ENCODE data around the gene IL27RA.
"Not testable (repeated sequence)": the region's sequence is repeated elsewhere in the genome, so short reads cannot be mapped to it uniquely, and the experiment has no call there.

The IL27RA gene

DNA sequence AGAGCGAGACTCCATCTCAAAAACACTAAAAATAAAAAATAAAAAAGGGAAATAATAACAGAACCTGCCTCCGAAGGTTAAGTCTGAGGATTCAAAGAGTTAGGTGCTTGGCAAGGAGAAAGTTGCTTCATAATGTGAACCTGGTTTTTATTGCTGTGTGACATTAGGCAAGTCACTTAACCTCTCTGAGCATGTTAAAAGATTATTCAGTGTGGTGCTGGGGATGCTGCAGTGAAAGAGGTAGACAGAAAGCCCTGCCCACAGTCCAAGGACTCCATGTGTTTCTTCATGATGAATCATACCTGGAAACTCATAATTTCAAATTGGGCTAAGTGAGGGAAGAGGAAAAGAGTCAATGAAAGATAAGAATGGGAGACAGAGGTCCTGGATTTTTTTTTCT is 2.4 kb downstream of the IL27RA start:
- DNase-seq: no peak

DNA sequence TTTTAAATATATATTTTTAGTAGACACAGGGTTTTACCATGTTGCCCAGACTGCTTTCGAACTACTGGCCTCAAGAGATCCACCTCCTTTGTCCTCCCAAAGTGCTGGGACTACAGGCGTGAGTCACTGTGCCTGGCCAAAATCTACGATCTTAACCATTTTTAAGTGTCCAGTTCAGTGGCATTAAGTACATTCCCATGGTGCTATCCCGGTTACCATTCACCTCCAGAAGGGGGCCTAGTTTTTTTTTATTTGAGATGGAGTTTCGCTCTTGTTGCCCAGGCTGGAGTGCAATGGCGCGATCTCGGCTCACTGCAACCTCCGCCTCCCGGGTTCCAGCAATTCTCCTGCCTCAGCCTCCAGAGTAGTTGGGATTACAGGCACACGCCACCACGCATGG is 3.6 kb downstream of the IL27RA start:
- not testable (repeated sequence) for DNase-seq

DNA sequence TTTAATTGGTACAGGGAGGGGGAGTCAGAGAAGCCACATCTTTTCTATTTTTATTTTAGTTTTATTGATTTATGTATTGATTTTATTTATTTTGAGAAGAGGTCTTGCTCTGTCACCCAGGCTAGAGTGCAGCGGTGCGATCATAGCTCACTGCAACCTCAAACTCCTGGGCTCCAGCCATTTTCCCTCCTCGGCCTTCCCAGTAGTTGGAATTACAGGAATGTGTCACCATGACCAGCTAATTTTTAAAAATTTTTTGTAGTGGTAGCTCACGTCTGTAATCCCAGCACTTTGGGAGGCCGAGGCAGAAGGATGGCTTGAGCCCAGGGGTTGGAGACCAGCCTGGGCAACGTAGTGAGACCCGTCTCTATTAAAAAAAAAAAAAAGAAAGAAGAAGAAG is 4.1 kb downstream of the IL27RA start:
- no peak for DNase-seq

DNA sequence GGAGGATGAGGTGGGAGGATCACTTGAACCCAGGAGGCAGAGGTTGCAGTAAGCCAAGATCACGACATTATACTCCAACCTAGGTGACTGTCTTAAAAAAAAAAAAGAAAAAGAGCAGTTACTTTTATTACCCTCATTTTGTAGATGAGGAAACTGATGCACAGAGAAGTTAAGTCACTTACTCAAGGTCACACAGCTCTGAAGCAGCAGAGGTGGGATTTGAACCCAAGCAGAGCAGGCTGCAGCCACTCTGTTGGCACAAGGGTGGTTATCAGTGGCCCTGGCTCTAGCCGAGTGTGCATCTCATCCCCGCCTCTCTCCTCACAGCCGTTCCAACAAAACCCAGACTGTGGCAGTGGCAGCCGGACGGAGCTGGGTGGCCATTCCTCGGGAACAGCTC is 7.6 kb downstream of the IL27RA start:
- no peak for DNase-seq

DNA sequence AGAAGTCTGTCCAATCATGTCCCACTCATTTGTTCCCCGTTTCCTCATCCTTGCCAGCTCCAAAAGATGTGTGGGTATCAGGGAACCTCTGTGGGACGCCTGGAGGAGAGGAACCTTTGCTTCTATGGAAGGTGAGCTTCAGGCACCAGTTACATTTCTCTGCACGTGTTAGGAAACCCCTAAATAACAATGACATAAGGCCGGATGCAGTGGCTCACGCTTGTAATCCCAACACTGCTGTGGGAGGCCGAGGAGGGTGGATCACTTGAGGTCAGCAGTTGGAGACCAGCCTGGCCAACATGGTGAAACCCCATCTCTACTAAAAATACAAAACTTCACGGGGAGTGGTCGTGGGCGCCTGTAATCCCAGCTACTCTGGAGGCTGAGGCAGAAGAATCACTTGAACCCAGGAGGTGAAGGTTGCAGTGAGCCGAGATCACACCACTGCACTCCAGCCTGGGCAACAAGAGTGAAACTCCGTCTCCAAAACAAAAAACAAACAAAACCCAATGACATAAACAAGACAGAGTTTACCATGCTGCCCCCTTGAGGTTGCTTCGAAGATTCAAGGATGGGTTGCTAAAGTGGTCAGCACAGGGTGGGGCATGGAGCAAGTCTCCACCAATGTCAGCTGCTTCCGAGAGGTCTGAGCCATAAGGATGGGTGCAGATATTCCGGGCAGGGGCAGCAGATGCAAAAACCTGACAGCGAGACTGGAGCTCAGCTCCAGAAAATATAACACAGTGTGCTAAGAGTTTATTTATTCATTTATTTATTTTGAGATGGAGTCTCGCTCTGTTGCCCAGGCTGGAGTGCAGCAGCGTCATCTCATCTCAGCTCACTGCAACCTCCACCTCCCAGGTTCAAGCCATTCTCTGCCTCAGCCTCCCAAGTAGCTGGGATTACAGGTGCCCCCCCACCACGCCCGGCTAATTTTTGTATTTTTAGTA is 11.4 kb downstream of the IL27RA start:
- DNase-seq: peak; percentile 60

DNA sequence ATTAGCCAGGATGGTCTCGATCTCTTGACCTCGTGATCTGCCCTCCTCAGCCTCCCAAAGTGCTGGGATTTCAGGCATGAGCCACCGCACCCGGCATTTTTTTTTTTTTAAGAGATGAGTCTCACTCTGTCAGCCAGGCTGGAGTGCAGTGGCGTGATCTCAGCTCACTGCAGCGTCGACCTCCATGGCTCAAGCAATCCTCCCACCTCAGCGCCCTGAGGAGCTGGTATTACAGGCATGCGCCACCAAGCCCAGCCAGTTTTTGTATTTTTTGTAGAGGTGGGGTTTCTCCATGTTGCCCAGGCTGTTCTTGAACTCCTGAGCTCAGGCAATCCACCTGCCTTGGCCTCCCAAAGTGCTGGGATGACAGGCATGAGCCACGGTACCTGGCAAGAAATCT is 16.3 kb downstream of the IL27RA start:
- DNase-seq: not testable (repeated sequence)

DNA sequence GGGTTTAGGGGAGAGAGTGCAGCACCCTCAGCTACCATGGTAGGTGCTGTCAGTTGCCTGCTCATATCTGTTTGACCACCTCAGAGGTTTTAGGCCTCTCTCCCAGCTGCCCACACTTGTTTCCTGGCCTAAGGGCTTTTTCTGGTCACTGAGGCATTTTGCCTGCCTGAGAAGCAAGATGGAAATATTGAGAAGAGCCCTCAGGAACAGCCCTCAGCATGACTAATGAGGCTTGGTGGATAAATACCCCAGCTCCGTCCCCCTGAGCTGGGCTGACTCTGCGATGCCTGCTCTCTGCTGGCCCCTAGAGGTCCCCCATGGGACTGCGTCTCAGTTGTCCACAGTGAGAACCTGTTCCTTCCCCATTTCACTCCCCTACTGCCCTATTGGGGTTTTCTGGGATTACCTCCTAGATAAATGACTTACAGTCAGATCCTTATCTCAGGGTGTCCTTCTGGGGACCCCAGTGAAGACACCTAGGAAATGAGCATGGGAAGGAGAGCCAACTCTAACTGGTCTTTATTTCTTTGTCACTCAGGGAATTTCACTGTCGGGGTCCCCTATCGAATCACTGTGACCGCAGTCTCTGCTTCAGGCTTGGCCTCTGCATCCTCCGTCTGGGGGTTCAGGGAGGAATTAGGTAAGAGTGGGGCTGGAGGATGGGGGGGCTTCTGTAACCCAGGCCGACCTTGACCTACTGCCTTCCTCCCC is 17.0 kb downstream of the IL27RA start:
- peak; percentile 68 for DNase-seq

DNA sequence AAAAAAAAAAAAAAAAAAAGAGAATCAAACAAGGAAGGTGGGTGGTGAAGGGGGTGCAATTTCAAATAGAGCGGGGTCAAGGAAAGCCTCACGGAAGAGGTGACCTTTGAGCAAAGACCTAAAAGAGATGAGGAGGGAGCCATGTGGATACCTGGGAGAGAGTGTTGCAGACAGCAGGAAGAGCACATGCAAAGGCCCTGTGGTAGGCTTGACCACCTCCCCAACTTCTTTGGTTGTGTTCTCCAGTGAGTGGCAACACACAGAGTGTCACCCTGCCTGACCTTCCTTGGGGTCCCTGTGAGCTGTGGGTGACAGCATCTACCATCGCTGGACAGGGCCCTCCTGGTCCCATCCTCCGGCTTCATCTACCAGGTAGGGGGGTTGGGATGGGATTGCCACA is 18.9 kb downstream of the IL27RA start:
- no peak for DNase-seq

DNA sequence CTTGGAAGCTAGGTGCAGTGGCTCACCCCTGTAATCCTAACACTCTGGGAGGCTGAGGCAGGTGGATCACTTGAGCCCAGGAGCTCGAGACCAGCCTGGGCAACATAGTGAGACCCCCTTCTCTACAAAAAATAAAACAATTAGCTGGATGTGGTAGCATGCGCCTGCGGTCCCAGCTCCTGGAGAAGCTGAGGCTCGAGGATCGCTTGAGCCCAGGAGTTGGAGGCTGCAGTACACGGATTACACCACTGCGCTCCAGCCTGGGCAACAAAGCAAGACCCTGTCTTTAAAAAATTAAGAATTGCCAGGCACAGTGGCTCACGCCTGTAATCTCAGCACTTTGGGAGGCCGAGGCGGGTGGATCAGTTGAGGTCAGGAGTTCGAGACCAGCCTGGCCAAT is 19.4 kb downstream of the IL27RA start:
- not testable (repeated sequence) for DNase-seq

DNA sequence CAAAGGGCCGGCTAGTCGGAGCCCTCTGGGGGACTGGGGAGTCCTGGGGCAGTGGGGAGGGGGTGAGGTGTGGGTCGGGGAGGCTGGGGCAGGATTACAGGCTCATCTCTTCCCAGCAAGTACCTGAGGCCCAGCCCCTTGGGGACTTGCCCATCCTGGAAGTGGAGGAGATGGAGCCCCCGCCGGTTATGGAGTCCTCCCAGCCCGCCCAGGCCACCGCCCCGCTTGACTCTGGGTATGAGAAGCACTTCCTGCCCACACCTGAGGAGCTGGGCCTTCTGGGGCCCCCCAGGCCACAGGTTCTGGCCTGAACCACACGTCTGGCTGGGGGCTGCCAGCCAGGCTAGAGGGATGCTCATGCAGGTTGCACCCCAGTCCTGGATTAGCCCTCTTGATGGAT is 20.4 kb downstream of the IL27RA start:
- DNase-seq: no peak

DNA sequence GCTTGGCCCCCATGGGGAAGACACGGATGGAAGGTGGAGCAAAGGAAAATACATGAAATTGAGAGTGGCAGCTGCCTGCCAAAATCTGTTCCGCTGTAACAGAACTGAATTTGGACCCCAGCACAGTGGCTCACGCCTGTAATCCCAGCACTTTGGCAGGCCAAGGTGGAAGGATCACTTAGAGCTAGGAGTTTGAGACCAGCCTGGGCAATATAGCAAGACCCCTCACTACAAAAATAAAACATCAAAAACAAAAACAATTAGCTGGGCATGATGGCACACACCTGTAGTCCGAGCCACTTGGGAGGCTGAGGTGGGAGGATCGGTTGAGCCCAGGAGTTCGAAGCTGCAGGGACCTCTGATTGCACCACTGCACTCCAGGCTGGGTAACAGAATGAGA is 20.9 kb downstream of the IL27RA start:
- no peak for DNase-seq

DNA sequence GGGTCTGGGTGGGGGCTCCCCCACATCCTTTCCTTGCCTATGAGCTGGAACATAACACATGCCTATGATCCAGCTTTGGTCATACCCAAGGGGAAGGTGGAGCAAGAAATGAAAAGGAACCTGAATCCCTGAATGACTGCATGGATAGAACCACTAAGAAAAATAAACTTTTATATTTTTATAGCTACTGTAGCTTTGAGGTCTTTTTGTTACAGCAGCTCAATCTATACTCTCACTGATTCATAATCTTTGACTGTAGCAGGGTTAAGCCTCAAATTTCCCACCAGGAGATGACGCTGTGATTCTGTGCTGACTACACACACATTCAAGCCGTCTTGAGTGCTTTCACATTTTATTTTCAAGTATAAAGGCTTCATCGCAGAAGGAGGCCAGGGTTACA is 21.5 kb downstream of the IL27RA start:
- DNase-seq: no peak

DNA sequence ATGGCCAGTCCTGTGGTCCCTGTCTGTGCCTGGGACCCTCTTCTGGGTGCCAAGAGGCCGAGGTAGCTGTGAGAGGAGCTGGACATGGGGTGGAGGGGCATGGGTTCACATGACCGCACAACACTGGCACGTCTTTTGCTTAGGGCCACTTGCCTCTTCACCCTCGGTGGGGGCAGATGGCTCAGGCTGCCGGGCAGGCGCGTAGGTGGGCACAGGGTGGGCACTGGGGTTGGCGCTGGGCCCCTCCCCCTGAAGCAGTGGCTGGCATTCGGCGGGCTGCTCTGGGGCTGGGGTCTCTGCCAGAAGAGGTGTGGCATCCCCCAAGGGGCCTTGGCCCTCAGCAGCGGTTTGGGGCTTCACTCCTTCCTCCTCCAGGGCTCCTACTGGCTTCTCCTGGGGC is 21.9 kb downstream of the IL27RA start:
- DNase-seq: no peak

DNA sequence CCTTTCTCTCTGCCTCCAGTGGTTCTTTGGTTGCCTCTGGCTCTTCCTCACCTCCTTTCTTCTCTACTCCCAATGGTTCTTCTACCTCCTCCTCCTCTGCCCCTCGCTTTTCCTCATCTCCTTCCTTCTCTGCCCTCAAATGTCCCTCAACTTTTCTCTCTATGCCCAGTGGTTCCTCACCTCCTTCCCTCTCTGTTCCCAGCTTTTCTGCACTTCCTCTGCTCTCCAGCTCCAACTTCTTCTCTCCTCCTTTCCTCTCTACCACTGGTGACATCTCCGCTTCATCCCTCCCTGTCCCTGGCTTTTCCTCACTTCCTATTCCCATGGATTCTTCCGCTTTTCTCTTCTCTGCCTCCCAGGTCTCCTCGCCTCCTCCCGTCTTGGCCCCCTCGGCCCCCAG is 22.5 kb downstream of the IL27RA start:
- DNase-seq: no peak

DNA sequence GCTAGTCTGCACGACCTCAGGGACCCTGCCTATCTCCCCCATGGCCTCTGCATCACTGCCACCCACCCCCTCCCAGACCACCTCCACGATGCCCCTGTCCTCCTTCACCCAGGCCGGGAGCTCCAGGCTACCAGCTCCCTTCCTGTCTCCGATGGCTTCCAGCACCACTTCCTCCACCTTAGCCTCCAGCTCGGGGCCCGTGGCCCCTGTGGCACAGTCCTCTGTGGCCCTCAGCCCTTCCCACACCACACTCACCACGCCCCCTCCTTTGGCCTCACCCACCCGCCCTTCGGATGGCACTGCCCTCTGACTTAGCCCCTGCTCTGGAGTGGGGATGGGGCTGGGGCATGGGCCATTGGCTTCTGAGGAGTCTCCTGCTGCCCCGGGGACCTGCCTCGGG is 23.2 kb downstream of the IL27RA start:
- DNase-seq: no peak

DNA sequence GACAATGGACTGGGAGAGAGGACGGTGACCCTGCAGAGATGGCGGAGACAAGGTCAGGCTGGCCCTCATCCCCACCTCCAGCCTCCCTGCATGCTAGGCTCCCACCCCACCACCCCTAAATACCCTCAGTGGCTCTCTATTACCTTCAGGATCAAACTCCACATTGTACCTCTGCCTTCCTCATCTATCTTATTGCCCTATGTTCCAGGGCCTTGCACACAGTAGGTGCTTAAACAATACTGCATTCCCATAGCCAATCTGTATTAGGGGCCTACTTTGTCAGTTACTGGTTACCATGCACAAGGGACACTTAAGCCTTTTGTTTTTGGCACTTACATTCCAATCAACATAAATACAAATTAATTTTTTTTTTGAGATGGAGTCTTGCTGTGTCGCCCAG is 23.8 kb downstream of the IL27RA start:
- DNase-seq: no peak

DNA sequence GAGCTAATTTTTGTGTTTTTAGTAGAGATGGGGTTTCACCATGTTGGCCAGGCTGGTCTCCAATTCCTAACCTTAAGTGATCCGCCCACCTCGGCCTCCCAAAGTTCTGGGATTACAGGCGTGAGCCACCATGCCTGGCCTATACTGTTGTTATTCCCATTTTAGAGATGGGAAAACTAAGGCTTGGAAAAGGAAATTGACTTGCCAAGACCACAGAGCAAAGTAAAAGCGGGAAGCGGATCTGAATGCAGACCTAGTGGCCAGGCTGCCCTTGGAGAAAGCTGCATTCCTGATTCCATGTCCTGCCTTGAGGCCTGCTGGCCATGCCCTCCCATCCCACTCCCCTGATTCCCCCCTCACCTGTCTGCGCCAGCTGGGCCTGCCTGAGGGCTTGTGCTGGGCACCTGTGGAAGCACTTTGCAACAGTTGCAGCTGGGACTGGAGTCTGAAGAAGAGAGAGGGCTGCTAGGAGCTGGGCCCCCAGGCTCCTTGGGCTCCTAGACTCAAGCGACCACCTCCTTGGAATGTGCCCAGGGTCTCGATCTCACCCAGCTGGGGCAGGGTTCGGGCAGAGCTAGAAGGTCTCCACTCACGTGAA is 24.6 kb downstream of the IL27RA start:
- no peak for DNase-seq

DNA sequence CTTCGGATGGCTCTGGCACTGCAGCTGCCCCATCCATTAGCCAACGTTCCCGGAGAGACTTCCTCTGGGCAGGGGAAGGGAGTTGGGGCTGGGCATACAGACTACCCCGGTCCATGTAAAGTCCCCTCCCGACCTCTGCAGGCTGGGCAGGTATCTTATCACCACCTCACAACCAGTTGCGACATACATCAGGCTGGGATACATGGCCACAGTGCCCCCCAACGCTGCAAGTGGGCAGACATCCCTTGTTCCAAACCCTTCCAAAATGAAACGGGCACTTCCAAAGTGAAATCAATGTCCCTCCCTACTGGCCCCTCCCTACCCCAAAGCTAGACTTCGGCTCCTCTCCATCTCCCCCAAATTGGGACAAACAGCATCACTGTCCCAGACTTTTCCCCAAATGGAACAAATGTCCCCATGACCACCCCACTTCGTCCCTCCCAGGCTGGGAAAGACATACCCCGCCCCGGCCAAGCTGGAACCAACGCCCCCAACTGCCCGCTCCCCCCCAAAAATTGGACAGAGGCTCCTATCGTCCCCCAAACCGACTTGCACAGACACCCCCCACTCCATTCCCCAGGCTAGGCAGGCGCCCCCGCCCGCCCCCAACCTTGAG is 25.3 kb downstream of the IL27RA start:
- DNase-seq: no peak

DNA sequence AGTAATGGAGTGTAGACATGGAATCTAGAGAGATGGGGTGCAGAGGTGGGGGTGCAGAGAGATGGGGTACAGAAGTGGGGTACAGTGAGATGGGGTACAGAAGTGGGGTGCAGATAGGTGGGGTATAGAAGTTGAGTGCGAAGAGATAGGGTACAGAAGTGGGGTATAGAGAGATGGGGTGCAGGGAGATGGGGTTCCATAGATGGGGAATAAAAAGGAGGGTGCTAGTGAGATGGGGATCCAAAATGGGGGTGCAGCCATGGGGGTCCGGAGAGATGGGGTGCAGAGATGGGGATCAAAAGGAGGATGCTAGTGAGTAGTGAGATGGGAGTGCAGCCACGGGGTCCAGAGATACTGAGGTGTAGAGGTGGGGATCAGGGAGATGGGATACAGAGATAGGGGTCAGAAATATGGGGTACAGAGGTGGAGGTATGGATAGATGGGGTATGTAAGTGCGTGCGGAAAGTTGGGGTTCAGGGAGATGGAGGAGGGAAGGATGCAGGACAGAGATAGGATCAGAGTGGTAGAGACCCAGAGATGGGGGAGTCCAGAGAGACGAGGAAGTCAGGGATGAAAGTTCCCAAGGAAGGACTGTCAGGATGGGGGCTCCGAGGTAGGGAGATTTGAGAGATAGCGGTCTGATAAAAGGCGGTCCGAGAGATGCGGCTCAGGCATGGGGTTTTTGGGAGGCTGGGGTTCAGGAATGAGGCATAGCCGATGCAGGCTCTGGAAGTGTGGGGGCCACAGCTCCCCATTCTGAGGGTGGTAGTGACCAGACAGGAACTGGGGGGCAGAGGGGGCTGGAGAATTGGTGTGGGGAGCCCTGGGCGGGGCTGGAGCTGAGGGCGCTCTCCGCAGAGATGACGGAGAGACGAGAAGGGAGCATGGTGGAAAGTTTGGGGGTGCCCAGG is 26.9 kb downstream of the IL27RA start:
- DNase-seq: no peak

DNA sequence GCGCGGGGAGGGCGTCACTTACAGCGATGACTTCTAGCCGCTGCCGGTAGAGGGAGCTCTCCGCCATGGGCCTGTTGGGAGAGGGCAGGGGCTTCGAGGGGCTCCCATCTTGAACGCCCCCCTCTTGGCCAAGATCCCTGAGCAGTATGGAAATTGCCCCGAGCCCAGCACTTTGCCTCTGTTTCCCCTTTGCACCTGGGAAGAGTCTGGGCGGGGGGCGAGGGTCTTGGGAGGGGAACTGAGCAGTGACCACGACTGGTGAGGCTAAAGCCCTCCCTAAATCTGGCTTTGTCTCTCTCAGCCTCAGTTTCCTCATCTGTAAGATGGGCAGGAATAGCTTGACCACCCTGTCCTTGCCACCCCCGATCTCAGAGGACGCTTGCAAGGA is 27.5 kb downstream of the IL27RA start:
- peak; percentile 46 for DNase-seq

DNA sequence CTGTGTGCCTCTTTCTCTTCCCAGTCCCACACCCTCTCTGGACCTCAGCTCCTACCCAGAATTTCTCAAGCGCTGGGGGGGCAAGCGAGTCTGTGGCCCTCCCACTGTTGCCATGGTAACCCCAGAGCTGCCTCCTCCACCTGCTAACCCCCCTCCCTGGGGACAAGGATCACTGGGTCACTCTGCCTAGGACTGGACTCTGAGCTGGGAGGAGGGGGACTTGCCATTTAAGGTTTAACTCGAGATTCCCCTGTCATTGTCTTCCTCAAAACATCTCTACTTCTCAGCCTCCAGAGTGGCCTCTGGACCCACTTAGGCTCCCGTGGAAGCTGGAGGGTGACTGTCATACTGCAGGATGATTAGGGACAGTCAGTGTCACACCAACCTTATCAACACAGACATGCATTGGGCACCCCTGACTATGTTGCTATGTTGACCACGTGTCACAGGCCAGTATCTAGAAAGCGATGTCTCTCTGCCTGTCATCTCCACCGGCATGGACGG is 28.1 kb downstream of the IL27RA start:
- DNase-seq: no peak

DNA sequence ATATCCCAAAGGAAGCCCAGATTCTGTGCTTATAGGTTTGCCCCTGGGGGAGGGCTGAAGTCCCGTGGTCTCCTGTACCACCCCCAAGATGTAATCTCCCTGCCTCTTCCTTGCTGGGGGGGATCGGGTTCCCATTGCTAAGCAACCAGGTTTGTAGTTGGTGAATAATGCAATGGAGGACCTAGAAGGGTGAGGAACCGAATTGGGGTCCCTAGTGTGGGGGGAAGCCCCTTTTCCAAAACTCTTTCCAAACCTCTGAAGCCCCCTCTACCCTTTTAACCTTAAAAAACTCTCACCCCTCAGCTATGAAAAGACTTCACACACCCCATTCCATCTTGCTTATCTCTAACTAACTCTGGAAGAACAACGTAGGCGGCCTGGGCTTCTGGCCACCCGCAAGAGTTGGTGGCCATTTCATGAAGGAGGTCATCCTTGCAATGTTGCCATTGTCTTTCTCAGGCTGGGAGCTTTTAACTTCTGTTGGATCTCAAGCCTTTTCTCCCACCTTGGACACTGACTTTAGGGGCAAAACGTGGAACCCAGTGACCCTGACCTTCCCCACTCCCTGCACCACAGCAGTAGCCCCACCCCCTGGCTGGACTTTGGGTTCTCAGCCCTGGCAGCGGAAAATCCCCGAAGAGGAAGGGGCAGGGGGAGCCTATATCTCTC is 29.7 kb downstream of the IL27RA start:
- no peak for DNase-seq

Measured in activated CD4-positive, alpha-beta T cell treated with anti-CD3 and anti-CD28 coated beads, Interleukin-2, amount 50 U/mL, for 16 hours (primary cell).